Mammary epithelial cell (primary cell): ENCODE data around the gene TTI1.

Source experiments
- CTCF ChIP-seq, 2 donors: IDR thresholded peaks in 1 of 2; conservative IDR thresholded peaks in 1 of 2; 2 replicates each; pipeline ENCODE4 v1.5.1; 2011 to 2012; ENCODE audit warnings: inconsistent platforms in 2 of 2, low read length in 2 of 2, mild to moderate bottlenecking in 2 of 2, control low read depth in 1 of 2, low read depth in 1 of 2; ENCODE audit not compliant: insufficient read depth in 1 of 2; ENCODE audit errors: extremely low read depth in 1 of 2
- EZH2 ChIP-seq: IDR thresholded peaks from 2 replicates; pipeline ENCODE4 v1.6.1; 2012; ENCODE audit warnings: low read length, inconsistent platforms, borderline replicate concordance

- no peak for TF ChIP-seq CTCF (conservative IDR thresholded peaks at IDR 0.05 in 1 of 2, IDR thresholded peaks at IDR 0.05 in 1 of 2; ENCODE audit: extremely low read depth in 1 of 2, insufficient read depth in 1 of 2, low read depth in 1 of 2, low read length in 2 of 2)
- no peak for TF ChIP-seq EZH2
Measured at GRCh38 chr20:38055848-38056247, 22.6 kb upstream of the TTI1 start.
